ENCODE data around the gene PSPC1.

Gene PSPC1

DNA sequence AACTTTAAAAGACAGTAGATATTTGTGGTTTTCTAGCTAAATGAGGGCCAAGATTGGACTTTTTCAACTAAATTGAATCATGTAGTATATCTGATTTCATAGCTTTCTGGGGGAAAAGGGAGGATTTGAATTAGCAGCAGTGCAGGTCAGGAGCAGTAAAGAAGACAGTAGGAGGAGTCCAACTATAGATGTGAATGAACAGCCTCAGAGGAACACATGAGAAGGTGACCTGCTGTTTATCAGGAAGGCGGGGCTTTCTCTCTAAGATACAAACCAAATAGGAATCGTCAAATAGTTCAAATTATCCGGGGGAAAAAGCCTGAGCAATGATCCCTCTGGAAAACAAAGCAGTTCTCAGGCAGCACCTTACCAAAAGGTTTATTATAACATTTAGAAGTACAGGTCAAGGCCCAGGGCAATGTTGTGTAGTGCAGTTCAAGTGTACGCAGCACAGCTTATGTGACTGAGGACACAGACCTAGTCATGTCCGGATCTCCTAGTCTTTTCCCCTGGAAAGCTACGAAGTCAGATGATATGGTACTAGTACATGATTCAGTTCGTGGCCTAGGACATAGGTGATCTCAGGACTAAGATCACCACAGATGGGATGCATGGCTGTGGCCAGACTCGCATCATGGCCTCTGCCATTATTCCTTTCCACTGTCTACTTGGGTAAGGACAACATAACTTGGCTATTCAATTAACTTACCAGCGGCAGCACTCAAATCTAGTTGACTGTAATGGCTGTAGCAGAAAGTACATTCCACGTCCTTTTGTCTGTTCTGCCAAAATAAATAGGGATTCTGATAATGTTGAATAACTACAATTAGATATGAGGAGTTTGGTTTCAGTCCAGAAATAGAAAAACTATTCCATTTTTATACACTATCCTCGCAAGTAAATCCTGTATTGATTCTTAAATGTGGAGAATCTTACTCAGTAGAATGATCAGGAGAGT, 109.0 kb downstream of the PSPC1 start:
- no peak for DNase-seq (ENCODE audit: low read depth)

DNA sequence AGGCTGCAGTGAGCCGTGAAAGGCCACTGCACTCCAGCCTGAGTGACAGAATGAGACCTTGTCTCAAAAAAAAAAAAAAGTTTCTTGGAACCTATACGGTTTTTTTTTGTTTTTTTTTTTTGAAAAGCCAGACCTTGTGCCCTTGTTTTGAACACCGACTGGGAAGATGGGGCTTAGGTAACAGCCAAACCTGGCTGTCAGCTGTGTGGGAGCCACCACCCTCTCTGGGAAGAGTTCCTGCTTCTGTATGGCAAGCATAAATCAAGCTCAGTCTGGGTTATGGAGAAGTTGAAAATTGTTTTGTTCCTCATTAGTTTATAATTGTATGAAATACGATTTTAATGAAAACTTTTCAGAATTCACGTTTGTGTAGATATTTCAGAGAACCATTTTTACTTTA, 109.8 kb downstream of the PSPC1 start:
- DNase-seq (ENCODE audit: low read depth) = no peak

DNA sequence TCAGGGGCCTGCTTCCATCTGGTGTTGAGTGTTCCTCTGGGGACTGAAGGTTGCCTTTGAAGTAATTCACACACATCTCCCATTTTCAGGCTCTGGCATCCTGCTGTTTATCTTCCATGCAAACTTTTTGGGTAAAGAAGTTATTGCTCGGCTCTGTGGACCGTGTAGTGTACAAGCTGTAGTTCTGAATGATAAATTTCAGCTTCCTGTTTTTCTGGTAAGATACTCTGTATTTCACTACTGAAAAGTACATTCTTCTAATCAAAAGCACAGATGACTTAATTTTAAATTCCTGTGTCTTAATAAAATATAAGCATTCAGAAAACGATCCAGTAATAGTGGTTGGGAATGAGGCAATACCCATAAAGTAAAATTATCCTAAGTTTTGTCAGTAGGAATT, 112.6 kb downstream of the PSPC1 start:
- no peak for DNase-seq (ENCODE audit: low read depth)

DNA sequence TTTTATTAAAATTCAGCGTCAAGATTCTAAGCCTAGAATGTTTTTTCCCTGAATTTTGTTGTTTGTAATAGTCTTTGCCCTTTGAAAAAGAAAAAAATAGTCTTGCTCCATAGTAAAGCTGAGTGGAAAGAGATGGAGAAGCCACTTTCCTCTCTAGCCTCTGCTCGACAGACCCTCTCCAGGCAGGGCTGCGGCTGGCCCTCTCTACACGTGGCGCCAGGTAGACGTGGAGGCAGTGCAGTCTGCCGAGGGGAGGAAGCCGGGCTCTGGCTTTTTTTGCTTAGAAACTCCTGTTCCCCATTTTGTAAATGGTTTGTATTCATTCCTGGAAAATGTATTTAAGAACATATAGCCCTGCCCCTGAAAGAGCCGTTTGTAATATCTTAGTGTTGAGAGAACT, 114.0 kb downstream of the PSPC1 start:
- DNase-seq (ENCODE audit: low read depth) = no peak

DNA sequence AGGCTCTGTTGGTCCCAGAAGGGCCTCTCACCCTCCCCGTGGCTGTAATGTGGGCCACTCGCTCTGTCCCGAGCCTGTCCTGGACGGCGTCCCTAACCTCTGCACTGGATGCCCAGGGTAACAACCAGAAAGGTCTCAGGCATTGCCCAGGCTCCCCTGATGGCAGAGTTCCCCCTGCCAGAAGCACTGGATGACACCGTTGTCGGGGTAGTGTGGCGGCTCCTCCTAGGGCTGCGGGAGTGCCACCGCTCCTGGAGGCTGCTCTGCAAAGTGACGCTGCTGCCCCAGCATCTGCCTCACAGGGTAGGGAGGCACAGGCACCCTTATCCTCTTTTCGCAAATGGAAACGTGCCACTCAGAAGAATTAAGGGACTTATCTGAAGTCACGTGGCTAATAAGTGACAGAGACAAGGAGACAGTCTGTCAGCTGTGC, 117.3 kb downstream of the PSPC1 start:
- no peak for DNase-seq (ENCODE audit: low read depth)

DNA sequence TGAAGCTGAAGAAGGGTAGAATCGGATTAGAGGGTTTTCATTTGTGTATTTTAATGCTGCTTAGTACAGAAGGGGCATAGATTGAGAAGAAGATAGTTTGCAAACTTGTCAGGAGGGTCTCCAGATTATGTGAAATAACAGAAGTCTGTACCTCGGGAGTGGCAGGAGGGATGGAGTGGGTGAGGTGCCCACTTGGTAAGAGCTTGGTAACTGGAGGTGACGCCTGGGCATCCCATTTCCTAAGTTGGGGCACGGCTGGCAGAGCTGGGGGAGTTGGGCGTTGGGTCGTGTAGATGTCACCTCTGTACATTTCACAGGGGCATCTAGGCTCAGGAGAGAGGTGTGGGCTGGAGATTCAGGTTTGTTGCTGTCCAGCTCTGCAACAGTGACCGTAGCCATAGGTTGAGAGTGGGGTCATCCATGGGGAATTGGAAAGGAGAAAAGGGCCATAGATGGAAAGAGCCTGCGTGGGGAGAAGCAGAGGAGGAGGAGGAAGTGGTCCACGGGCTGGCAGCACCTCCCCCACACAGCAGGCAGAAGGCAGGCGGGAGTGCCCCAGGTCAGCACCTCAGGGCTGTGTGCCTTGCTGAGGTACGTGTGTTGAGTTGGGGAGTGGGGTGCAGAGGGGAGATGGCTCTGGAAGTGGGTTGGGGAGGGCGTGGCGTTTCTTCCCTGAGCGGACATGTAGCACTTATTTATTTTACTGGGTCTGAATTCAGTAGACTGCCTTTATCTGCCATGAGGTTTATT, 118.1 kb downstream of the PSPC1 start:
- DNase-seq (ENCODE audit: low read depth) = no peak

DNA sequence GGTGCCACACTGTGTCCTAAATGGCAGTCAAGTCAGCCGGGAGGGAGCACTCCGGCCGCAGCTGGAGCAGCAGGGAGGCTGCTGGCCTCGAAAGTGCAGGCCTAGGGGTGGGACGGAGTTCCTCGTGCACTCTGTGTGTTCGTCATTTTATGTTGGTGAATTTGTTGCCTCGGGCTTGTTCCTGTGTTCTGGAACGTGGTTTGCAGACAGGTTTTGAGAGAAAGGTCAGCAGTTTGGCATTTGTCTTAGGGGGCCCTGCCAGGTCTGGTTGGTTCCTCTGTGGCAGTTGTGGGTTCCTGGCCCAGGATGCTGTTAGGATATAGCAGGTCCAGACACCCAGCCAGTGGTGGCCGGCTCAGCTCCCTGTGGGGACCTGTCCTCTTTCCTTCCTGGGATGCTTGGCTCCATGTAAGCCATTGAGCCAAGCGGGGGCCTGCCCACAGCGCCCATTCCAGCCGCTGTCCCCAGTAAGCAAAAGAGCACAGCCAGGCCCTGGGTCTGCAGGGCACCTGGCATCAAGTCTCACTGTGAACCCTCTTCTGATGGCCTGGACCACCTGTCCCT, 119.2 kb downstream of the PSPC1 start:
- no peak for DNase-seq (ENCODE audit: low read depth)

DNA sequence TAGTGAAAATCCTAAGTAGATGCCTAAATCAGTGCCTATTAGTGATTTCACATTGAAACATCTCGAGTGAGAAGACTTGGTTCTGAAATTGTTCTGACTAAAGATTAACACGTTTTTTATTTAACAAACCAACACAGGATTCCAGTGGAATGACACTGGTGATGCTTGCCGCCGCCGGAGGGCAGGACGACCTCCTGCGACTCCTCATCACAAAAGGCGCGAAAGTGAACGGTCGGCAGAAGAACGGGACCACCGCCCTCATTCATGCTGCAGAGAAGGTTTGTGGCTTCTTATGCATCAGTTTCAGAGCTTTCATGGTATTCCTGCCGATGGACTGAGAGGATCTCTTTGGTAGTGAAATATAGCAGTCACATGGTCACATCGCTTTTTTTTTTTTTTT, 121.2 kb downstream of the PSPC1 start:
- DNase-seq (ENCODE audit: low read depth) = no peak

DNA sequence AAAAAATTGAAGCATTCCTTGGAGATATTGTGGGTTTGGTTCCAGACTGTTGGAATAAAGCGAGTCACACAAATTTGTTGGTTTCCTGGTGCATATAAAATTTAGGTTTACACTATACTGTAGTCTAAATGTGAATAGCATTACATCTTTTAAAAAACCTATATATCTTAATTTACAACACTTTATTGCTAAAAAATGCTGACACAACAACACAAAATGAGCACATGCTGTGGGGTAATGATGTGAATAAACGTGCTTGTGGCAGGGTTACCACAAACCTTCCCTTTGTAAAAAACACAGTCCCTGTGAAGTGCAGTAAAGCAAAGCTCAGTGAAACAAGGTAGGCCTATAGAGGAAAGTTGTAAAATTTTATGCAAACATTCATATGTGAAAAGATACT, 121.6 kb downstream of the PSPC1 start:
- no peak for DNase-seq (ENCODE audit: low read depth)

DNA sequence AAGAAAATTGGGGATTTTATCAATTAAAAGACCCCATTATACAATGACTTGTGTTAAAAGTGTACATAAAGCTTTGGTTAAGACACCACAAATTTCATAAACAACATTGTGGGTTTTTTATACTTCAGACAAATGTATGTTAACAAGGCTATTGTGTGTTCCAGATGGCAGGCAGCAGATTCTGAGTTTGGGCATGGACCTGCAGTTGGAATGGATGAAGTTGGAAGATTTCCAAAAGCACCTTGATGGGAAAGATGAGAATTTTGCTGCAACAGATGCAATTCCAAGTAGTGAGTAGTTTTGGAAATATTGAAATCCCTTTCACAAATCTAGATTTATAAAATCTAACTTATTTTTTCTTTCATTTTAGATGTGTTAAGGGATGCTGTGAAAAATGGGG, 123.9 kb downstream of the PSPC1 start:
- no peak for DNase-seq (ENCODE audit: low read depth)

DNA sequence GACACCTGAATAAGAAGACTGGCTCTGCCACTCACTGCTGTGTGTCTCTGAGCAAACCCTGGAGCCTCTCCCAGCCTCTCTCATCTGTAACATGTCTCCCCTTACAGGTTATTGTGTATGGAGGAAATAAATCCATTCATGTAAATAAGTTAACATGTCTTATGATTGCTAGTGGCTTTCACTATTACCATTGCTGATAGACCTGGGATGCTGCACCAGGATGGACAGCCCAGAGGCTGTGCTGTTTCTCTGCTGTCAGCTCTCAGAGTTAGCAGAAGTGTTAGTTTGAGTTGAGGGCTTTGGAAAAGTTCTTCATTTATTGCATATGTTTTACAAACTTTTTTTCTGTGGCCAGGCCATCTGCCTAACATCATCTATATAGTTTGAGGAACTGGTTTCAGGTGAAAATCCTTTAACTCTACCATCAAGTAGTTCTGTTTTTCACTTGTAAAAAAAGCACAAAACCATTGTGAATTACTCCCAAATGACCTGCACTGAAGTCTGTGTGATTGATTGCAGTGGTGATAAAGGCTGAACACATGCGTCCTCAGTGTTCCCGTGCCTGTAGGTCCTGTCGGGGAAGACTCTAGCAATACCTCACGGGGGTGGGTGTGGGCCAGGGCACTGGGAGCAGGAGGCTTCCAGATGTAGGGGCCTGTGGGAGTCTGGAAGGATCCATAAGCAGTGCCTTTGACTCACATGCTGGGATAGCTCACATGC, 124.7 kb downstream of the PSPC1 start:
- DNase-seq (ENCODE audit: low read depth) = no peak

All from activated T-cell treated with anti-CD3 and anti-CD28 coated beads for 1 hour (primary cell).